HG03457 (cell line): ENCODE results near the gene RNASE11.
"Not testable (repeated sequence)": the region's sequence is repeated elsewhere in the genome, so short reads cannot be mapped to it uniquely, and the experiment has no call there.

Experiments
- ATAC-seq: cut with Tn5 transposase; IDR thresholded peaks from one replicate; pipeline ENCODE4 v1.9.1; 2021; ENCODE audit warnings: moderate number of reproducible peaks; ENCODE audit not compliant: unreplicated experiment

The RNASE11 gene

DNA sequence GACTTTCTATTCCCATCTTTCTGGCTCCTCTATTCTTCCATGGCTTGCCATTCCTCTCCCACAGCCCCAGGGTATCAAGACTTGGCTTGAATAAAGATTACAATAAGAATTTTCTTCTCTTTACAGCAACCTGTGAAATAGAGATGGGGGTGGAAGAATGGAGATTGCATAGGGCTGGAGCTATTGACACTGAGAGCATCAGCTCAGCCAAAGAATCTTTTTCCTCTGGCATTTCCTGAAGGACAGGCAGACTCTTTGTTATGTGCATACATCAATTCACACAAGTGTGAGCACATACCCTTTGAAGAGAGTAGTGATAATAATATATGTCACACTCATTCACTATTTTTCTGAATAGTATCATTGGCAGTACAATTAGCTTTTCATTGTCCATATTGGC, 4.7 kb downstream of the RNASE11 start:
- ATAC-seq: no peak

DNA sequence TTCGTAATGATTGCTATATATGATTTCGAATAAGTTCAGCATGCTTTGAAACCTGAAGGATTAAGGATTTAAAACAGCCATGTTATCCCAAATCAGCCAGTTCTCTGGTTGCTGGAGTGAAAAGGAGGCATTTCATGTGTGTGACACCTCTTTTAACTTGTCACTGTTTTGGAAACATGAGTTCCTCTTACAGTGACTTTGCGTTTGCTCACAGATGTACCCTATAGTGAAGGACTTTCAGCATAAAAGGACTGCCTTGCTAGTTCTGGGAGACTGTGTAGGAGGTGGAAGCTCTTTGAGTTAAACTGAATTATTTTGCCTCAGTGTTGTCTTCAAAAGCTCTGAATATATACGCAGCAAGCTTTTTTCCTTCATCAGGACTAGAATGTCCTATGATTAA, 7.6 kb downstream of the RNASE11 start:
- ATAC-seq: no peak

DNA sequence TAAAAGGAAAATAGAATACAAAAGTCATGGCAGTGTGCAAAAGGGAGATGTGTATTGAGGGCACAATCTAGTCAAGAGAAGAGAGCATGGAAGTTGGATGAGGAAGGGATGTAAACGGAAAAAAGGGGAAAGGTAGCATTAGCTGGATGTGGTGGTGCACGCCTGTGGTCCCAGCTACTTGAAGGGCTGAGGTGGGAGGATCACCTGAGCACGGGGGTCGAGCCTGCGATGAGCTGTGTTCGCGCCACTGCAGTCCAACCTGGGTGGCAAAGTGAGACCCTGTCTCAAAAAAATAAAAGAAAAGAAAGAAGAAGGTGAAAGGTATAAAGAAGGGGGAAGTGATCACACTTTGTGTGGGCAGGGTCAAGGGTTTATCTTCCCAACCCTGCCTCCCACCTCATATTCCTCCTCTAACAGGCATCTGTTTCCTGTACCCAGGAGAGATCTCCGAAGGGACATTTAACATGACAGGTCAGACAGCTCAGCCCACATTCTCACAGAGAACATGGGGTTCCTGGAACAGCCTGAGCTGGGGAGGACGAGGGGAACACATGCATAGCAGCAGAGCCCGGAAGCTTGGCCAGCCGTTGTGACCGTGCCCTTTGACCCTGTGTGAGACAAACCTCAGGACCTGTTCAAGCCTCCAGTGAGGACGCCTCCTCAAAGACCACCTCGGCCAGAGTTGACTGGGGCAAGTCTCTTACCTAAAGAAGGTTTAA, 8.9 kb downstream of the RNASE11 start:
- no peak for ATAC-seq

DNA sequence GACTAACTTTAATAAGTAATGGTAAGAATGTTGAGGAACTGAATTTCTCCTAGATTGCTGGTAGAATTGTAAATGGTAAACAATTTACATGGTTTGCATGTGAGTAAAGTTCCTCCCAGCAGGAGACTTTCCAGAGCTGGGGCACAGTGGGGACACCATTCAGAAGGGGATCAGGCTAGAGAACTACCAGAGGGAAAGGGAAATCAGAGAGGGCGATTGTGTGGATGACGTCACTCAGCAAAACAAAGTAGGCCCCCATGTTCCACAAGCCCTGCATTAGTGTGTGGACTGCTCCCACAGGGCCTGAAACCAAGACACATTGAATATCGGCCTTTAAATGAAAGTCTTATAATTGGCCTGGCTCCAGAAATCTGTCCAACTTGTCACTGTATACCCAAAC, 9.5 kb downstream of the RNASE11 start:
- ATAC-seq: no peak

DNA sequence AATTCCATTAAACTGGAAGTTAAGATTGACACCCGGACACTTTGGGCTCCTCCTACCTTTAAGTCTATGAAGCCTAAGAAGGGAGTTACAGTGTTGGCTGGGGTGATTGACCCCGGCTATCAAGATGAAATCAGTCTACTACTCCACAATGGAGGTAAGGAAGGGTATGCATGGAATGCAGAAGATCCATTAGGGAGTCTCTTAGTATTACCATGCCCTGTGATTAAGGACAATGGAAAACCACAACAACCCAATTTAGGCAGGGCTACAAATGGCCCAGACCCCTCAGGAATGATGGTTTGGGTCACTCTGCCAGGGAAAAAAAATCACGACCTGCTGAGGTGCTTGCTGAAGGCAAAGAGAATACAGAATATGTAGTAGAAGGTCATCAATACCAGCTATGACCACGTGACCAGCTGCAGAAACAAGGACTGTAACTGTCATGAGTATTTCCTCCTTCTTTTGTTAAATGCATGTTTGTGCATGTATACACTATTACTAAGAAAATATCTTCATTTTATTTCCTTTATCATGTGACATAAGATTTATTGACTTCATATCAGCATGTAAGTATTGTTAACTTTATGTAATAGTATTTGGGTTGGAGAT, 15.3 kb downstream of the RNASE11 start:
- not testable (repeated sequence) for ATAC-seq

DNA sequence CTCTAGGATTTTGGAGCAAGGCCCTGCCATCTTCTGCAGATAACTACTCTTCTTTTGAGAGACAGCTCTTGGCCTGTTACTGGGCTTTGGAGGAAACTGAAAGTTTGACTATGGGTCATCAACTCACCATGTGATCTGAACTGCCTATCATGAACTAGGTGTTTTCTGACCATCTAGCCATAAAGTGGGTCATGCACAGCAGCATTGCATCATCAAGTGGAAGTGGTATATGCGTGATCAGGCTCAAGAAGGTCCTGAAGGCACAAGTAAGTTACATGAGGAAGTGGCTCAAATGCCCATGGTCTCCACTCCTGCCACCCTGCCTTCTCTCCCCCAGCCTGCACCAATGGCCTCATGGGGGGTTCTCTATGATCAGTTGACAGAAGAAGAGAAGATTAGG, 17.1 kb downstream of the RNASE11 start:
- not testable (repeated sequence) for ATAC-seq

DNA sequence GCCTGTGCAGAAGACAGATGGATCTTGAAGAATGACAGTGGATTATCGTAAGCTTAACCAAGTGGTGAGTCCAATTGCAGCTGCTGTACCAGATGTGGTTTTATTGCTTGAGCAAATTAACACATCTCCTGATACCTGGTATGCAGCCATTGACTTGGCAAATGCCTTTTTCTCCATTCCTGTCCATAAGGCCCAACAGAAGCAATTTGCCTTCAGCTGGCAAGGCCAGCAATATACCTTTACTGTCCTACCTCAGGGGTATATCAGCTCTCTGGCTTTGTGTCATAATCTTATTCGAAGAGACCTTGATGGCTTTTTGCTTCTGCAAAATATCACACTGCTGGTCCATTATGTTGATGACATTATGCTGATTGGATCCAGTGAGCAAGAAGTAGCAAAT, 17.9 kb downstream of the RNASE11 start:
- not testable (repeated sequence) for ATAC-seq

DNA sequence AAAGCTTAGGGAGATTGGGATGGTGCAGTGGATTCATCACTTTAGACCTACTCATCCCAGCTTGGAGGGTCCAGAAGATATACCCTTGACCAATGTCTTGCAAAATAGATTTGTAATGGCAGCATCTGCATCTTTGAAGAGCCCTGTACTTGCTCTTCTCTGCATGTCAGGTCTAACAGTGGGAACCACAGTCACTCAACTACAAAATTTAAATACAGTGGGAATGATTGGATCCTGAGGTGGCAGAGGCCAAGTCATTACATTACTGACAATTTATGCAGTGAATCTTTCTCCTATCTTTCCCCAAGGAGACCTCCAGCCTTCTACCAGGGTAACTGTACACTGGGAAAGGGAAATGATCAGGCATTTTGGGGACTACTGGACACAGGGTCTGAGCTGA, 18.7 kb downstream of the RNASE11 start:
- no peak for ATAC-seq

DNA sequence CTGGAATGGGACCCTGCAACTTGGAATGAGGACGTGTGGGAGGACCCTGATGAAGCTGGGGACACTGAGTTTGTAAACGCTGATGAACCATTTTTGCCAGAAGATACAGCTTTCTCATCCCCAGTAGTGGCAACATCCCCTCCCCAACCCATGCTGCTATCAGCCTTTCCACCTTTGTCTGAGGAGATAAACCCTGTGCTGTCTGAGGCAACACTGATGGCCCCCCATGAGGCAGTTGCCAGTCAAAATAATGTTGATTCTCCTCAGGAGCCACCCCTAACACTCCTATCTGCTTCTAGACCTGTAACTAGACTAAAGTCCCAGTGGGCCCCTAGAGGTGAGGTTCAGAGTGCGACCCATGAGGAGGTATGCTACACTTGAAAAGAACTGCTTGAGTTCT, 19.4 kb downstream of the RNASE11 start:
- no peak for ATAC-seq

DNA sequence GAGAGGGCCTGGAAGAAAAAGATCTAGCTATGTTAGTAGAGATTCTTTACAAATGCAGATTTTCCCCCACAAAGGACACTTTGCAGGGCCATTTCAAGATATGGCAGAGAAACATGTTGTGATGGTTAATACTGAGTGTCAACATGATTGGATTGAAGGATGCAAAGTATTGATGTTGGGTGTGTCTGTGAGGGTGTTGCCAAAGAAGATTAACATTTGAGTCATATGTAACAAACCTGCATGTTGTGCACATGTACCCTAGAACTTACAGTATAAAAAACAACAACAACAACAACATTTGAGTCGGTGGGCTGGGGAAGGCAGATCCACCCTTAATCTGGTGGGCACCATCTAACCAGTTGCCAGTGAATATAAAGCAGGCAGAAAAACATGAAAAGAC, 20.6 kb downstream of the RNASE11 start:
- ATAC-seq: not testable (repeated sequence)

DNA sequence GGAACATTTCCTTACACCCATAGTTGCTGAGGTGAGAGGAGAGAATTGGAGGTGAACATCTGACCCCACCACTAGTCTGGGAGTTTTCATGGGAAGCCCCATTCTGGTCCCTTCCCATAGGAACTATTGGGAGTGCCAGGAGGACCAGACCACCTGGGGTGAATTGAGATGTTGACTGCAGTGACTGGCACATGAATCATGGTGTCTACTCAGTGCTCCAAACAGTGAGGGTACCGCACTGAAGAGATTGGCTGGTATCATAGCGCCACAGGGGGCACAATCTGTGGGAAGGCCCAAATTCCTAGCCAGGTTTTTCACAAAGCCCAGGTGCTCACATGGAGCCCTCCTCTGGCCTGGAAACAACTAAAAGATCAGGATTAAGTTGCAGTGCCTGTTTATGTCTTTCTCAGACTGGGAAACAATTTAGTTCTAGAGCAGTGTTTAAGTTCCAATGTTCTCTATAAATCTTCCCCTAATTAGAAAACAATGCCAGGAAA, 23.3 kb downstream of the RNASE11 start:
- ATAC-seq: no peak

DNA sequence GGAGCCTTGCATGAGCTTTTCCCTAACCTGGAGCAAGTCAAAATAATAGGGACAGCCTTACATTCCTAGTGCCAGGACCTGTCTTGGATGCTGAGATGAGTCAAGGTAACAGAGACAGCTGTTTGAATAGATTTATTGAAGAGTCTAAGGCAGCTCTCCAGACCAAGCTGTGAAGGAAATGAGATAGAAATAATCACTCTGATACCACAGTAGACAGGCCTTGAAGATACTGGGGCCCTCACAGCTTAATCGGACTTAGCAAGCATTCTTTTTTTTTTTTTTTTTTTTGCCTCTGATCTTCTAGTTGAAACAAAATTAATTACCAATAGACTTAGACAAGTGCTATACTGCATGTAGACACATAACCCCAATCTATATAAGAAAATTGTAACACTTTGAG, 23.8 kb downstream of the RNASE11 start:
- ATAC-seq: no peak

DNA sequence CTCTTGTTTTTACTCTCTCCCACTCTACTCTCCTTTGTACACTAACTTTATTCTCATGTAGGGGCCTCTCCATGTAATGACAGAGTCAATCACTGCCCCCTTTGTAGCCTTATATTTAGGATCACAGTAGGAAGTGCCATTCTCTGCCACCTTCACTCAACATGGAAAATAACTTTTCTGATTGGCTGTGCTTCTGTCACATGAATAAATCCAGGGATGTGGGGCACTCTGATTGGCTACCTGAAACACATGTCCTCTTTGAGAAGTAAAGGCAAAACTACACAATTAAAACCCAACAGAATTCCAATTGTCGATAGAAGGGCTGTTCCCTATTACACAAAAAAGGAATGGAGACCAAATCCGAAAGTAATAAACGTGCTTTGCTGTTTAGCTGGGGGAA, 26.8 kb downstream of the RNASE11 start, which contains the start of gene RNASE9:
TSS of gene RNASE9 (minus strand) at position 87 of the 400 bp plus-strand sequence.
- no peak for ATAC-seq

DNA sequence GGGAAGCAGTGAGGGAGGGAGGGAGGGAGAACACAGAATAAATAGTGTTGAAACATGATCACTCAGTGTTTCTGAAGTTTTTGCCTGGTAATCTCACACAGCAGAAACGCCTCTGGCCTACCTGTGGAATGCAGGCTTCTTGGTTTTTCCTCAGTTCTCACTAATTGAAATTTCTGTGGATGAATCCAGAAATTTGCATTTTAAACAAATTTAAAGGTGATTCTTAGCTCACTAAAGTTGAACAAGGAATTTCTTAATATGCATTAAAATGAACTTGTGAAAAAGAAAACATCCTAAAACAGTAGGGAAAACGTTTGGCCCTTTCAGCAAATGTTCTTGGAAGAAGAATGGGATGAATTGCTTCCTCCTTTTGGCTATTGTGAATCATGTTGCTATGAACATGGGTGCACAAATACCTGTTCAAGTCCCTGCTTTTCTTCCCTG, 28.3 kb downstream of the RNASE11 start:
- no peak for ATAC-seq

DNA sequence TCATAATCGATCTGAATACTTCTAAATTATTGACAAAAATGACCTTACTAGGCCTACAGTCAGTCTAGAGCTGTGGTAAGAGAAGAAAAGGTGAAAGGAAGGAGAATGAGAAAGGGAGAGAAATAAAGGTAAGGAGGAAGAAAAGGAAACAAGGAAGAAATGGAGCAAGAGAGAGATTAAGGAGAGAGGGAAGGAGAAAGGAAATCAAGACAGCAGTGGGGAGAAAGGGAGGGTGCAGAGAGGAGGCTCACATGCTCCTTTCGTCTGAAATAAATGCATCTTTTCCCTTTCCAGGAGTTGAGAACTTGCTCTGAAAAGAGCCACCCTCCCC, 30.6 kb downstream of the RNASE11 start:
- no peak for ATAC-seq

DNA sequence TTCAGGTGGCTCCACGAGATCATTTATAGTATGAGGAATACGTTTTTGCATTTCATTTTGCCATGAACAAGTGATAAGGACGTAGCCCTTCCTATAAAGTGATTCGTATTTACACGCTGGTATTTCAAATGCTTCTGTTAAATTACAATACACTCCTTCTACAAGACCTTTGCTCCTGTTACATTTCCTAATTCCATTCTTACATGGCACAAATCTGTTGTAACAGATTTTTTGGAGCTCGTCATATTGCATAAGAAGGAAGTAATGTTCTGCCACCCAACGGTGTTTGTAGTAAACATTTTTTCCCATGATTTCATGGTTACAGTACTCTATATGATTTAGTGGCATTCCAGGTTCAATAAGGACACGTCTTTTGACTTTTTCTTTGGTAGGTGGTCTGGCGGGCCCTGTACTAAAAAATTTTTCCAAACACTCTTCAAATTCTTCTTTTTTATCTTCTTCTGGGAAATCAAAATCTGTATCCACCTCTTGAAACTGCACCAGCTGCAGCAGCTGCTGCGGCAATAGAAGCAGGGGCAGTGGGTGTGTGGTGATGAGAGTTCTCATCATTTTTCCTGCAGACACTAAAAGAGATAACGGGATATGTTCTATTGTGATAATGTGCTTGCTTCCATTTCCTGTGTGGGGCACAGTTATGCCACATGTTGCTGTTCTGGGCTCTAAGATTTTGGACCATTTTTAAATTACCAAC, 31.1 kb downstream of the RNASE11 start:
- ATAC-seq: no peak

DNA sequence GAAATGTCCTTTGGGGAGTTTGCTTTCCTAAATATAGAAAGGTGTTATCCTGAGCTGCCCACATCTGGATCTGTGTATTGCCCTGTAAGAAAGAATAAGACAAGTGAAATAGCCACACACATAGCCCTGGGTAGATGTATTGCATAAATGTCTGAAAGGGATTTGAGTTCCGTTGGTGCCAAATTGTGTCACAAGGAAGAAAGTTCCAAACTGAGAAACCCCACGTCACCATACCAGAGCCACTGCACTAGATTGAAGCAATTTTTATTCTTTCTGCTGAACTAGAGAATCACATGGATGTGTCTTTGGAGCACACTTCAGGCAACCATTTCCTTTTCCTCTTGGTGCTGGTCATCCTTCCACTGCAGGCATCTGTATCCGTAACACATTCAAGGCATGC, 32.0 kb downstream of the RNASE11 start:
- ATAC-seq: no peak

DNA sequence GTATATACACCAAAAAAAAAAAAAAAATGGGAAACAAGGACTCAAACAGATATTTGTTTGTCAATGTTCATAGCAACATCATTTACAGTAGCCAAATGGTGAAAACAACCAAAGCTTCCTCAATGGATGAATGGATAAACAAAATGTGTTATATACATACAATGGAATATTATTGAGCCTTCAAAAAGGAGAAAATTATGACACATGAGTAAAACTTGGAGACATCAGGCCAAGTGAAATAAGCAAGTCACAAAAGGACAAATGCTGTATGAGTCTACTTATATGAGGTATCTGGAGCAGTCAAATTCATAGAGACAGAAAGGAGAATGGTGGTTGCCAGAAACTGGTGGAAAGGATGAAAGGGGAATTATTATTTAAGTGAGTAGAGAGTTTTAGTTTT, 34.8 kb downstream of the RNASE11 start:
- no peak for ATAC-seq

DNA sequence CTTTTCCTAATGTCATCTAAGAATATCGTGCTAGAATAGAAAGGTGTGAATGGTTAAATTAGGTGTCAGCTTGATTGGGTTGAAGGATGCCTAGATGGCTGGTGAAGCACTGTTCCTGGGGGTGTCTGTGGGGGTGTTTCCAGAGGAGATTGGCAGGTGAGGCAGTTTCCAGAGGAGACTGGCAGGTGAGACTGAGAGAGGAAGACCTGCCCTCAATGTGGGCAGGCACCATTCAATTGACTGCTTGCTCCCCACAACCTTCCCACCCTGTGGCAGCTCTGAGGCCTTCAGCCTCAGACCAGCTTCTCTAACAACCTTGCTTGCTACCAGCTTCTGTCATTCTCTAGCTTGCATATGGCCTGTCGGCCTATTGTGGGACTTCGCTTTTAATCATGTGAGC, 36.2 kb downstream of the RNASE11 start:
- ATAC-seq: no peak

DNA sequence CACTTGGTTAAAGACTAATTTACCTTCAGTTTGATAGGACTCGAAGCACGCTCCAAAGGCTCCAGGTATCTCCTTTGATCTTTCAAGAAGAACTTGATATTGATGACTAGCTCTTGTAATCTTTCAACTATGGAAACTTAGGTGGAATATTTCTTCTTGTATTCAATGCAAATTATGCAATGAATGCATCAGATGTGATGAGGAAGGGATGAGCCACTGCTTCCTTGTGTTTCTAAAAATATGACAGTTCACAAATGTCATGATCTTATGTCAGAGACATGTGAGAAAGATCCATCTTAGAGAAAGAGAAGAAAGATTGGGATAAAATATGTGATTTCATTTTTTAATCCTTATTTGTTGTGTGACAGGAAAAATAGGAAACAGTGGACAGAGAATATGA, 36.9 kb downstream of the RNASE11 start:
- ATAC-seq: no peak

DNA sequence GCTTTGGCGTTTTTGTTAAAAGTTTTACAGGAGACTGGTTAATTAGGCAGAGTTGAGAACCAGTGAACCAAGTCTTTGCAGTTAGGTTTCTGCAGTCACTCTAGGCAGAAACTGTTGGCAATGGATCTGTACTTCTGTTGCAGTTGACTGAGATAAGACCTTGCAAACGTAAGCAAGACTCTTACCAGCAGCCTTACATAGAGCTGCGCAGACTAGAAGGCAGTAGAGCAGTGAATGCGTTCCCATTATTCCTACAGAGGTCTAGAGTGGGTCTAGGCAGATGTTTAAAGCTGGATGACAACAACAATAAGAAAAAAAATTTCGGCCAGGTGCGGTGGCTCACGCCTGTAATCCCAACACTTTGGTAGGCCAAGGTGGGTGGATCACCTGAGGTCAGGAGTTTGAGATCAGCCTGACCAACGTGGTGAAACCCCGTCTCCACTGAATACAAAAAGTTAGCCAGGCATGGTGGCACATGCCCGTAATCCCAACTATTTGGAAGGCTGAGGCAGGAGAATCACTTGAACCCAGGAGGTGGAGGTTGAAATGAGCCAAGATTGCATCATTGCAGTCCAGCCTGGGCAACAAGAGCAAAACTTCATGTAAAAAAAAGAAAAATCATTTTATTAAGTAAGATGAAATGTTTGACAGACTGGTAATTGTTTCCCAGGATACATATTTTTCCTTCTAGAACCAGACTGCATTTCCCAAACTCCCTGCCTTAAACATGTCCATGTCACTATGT, 39.2 kb downstream of the RNASE11 start:
- ATAC-seq: no peak
